ENCODE data around the gene SLC26A8.

DNA sequence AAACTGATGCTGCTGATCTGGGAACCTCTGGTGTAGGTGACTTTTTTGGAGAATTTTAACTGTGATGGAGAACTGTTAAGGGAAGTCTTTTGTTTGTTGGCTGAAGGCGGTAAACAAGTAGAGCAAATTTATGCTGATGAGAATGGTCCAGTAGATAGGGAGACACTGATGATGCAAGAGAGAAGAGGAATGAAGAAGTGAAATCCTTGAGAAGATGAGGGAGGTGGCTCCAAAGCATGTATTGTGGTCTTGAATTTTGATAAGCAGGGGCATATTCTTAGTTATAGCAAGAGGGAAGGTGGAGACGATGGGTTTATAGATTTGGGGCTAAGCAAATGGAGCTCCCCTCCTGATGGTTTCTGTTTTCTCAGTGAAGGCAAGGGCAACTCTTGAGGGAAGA, 25.1 kb upstream of the SLC26A8 start:
- TF ChIP-seq, protein P1, sequence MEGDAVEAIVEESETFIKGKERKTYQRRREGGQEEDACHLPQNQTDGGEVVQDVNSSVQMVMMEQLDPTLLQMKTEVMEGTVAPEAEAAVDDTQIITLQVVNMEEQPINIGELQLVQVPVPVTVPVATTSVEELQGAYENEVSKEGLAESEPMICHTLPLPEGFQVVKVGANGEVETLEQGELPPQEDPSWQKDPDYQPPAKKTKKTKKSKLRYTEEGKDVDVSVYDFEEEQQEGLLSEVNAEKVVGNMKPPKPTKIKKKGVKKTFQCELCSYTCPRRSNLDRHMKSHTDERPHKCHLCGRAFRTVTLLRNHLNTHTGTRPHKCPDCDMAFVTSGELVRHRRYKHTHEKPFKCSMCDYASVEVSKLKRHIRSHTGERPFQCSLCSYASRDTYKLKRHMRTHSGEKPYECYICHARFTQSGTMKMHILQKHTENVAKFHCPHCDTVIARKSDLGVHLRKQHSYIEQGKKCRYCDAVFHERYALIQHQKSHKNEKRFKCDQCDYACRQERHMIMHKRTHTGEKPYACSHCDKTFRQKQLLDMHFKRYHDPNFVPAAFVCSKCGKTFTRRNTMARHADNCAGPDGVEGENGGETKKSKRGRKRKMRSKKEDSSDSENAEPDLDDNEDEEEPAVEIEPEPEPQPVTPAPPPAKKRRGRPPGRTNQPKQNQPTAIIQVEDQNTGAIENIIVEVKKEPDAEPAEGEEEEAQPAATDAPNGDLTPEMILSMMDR (IDR thresholded peaks at IDR 0.05): no peak
- no peak for TF ChIP-seq POLR2AphosphoS5 (IDR thresholded peaks at IDR 0.05)

Measured in prostate gland (tissue), 2 donors.